Mesothelial cell of epicardium (in vitro differentiated cells): ENCODE results near the gene AP2B1. TPM values are rescaled to one million over a fixed set of nuclear protein-coding genes. Genes with fewer than 3 reads are reported as not detected.
"Not testable (repeated sequence)": the region's sequence is repeated elsewhere in the genome, so short reads cannot be mapped to it uniquely, and the experiment has no call there.

ENCODE experiments used
- DNase-seq, 2 experiments: peaks; one replicate each; pipeline ENCODE4 v3.0.0; 2021; ENCODE audit warnings: low spot score in 2 of 2; ENCODE audit not compliant: unreplicated experiment in 2 of 2
- H3K27ac Mint-ChIP-seq: 2 replicates; pipeline ENCODE4 v1.8.0; 2021; ENCODE audit warnings: mixed read lengths
- H3K27me3 Mint-ChIP-seq: 2 replicates; pipeline ENCODE4 v1.8.0; 2021; ENCODE audit warnings: low read depth, mixed read lengths
- H3K36me3 Mint-ChIP-seq: 2 replicates; pipeline ENCODE4 v1.8.0; 2021; ENCODE audit warnings: mixed read lengths
- H3K4me1 Mint-ChIP-seq: 2 replicates; pipeline ENCODE4 v1.8.0; 2021; ENCODE audit warnings: mixed read lengths
- H3K4me3 Mint-ChIP-seq: 2 replicates; pipeline ENCODE4 v1.8.0; 2021; ENCODE audit warnings: mild to moderate bottlenecking, moderate library complexity, mixed read lengths
- H3K9me3 Mint-ChIP-seq: 2 replicates; pipeline ENCODE4 v1.8.0; 2021; ENCODE audit warnings: mixed read lengths
- CTCF ChIP-seq: fragments of 200-600 bp; sonication (generic); IDR thresholded peaks from one replicate; pipeline ENCODE4 v1.5.0; 2021; ENCODE audit warnings: antibody characterized with exemption; ENCODE audit not compliant: unreplicated experiment
- total RNA-seq: library from RNA; stranded (reverse); gene quantifications from 3 replicates; pipeline ENCODE4 v1.2.1, GENCODE V29; 2021

AP2B1 gene
- total RNA-seq, 1 donor from 2014 or later, result 155 TPM

DNA sequence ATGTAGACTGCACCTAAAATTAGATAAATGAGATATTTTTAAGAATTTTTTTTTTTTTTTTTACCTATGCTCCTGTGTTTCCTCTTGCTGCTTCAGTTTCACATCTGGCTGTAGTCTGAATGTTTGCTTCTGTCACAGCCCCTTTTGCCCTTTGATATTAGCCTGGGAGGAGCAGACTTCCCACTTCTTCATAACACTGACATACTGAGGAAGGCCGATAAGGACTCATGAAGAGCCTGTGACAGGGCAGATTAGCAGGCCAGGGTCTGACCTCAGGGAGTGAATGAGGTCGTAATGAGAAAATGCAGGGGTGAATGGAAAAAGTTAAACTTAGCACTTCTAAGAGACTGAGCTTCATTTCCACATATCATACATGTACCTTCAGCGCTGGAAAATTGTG lies 26.4 kb upstream of the AP2B1 start, which contains the start of gene SLFN14:
SLFN14 (minus strand) TSS at position 117 of the 400 bp plus-strand sequence. CDS start 2,757 bp downstream, outside the sequence.
- Mint-ChIP-seq H3K9me3 (no peaks in the 10 kb centered on the region), H3K4me3 (no peak within 1 kb of the TSS), H3K4me1 (no peaks in the 10 kb centered on the region), H3K36me3 (no peaks in the 10 kb centered on the region), H3K27me3 (peaks cover 61% of the 10 kb centered on the region), H3K27ac (no peak within 1 kb of the TSS)
- TF ChIP-seq CTCF, result no peak
- no peak for DNase-seq

GRCh38 chr17:35563181-35563580 lies 23.9 kb upstream of the AP2B1 start:
- not testable (repeated sequence) for H3K4me1 Mint-ChIP-seq, H3K27ac Mint-ChIP-seq, DNase-seq, H3K36me3 Mint-ChIP-seq, H3K4me3 Mint-ChIP-seq, H3K9me3 Mint-ChIP-seq
- peaks cover 59% of the 10 kb centered on the region for H3K27me3 Mint-ChIP-seq

DNA sequence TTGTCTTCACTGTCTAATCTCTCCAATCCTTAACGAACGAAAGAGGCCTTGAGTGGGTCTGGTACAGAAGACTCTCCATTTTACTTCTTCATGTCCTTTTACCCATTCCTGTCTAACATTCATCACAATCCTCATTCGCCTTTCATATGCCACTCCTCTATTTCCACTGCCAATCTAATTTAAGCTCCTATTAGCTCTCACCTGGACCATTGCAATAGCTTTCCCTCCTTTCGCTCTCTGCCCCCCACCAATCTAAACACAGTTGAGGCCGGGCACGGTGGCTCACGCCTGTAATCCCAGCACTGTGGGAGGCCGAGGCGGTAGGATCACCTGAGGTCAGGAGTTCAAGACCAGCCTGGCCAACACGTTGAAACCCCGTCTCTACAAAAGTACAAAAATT lies 20.2 kb upstream of the AP2B1 start:
- DNase-seq, result no peak
- Mint-ChIP-seq H3K4me3 (peak overlapping the region; percentile 90), H3K27ac (no peak overlapping the region)

GRCh38 chr17:35568561-35568960 lies 18.6 kb upstream of the AP2B1 start:
- peaks cover 38% of the 10 kb centered on the region for H3K27me3 Mint-ChIP-seq
- no peak for TF ChIP-seq CTCF
- no peaks in the 10 kb centered on the region for H3K36me3 Mint-ChIP-seq
- no peak for DNase-seq
- H3K4me3 Mint-ChIP-seq, result peak overlapping the region; percentile 90
- peak overlapping the region; percentile 99 for H3K27ac Mint-ChIP-seq
- no peaks in the 10 kb centered on the region for H3K9me3 Mint-ChIP-seq
- peaks cover 23% of the 10 kb centered on the region for H3K4me1 Mint-ChIP-seq

More for the DNA sequence above, 20.2 kb upstream of the AP2B1 start:
- Mint-ChIP-seq H3K9me3 (no peaks in the 10 kb centered on the region), H3K27me3 (peaks cover 42% of the 10 kb centered on the region), H3K36me3 (no peaks in the 10 kb centered on the region), H3K4me1 (peaks cover 23% of the 10 kb centered on the region)
- TF ChIP-seq CTCF, result no peak

- H3K4me3 Mint-ChIP-seq, result peak overlapping the region; percentile 90
- no peak overlapping the region for H3K27ac Mint-ChIP-seq
- H3K9me3 Mint-ChIP-seq, result no peaks in the 10 kb centered on the region
- H3K4me1 Mint-ChIP-seq, result peaks cover 23% of the 10 kb centered on the region
- H3K27me3 Mint-ChIP-seq, result peaks cover 29% of the 10 kb centered on the region
- no peaks in the 10 kb centered on the region for H3K36me3 Mint-ChIP-seq
- TF ChIP-seq CTCF, result no peak
- DNase-seq, result no peak
These were observed 17.7 kb upstream of the AP2B1 start for GRCh38 chr17:35569405-35569804.

DNA sequence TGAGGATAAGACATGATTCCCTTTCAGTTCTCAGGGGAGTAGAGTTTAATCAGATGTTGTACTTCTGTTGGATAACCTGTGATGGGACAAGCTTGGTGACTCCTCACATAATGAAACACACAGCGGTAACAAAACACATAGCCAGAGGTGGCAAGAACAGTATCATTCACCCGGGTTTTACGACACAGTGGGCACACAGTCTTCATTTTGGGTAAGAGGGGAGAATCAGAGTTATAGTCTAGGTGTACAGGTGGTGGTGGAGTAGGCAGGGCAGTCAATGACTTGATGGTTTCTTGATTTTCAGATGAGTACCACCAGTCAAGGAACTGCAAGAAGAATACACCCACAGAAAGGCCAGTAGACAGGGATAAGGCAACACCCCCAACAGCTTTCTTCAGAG lies 11.4 kb upstream of the AP2B1 start:
- H3K27me3 Mint-ChIP-seq, result no peaks in the 10 kb centered on the region
- no peak for DNase-seq
- H3K4me3 Mint-ChIP-seq, result no peak overlapping the region
- peaks cover 23% of the 10 kb centered on the region for H3K4me1 Mint-ChIP-seq
- no peaks in the 10 kb centered on the region for H3K9me3 Mint-ChIP-seq
- no peak for TF ChIP-seq CTCF
- H3K36me3 Mint-ChIP-seq, result no peaks in the 10 kb centered on the region
- no peak overlapping the region for H3K27ac Mint-ChIP-seq
